GM21717 (cell line): Measurements from ENCODE around the gene DNAI2.
A peak's percentile ranks its signal among the peaks of the same experiment; 100 is the strongest.
"Not testable (repeated sequence)": the region's sequence is repeated elsewhere in the genome, so short reads cannot be mapped to it uniquely, and the experiment has no call there.

Experiments
- ATAC-seq: cut with Tn5 transposase; IDR thresholded peaks from one replicate; pipeline ENCODE4 v1.9.1; 2021; ENCODE audit warnings: mild to moderate bottlenecking, moderate library complexity; ENCODE audit not compliant: unreplicated experiment

The DNAI2 gene

DNA sequence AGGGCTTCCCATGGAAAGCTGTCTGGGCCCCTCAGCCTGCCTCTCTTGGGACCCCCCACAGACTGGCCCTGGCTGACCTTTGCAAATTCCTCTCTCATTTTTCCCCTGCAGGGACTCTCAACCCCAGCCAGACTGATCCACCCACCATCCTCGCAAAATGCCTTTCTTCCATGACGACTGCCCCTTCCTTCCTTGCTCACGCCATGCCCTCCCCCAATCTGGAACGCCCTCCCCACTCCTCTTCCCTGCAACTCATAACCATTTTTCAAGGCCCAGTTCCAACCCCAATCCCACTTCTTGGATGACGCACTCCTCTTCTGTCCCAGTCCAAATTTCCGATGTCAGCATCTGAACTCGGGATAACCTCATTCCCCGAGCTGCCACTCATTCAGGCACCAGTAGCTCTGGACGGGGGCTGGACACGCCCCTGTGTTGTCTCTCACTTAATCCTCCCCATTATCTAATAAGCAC is 1.3 kb upstream of the DNAI2 start:
- ATAC-seq: no peak

- ATAC-seq: no peak
These were observed 791 bp downstream of the DNAI2 start for GRCh38 chr17:74274709-74275340.

GRCh38 chr17:74276051-74276476 is 2.0 kb downstream of the DNAI2 start:
- ATAC-seq: no peak

DNA sequence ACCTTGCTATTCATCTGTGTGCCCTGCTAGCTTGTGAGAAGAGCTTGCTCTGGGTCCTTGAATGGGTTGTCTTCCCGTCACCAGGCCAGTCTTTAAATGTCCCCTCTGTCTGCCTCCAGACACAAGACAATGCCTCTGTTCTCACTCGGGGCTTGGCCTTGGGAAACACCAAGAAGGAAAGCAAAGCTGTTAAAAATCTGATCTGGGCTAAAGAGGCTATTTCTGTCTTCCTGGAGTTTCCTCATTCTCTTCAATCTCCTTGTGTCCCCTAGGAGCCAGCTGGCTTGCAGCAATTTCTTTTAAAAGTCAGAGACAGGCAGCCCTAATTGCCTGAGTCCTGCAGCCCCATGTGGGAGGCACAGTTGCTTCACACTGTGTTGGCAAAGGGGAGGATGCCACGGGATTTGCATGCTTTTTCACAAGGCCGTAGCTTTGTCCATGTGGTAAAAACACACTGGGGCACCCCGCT is 2.5 kb downstream of the DNAI2 start:
- ATAC-seq: no peak

- no peak for ATAC-seq
These were observed 3.9 kb downstream of the DNAI2 start for GRCh38 chr17:74277935-74278334.

DNA sequence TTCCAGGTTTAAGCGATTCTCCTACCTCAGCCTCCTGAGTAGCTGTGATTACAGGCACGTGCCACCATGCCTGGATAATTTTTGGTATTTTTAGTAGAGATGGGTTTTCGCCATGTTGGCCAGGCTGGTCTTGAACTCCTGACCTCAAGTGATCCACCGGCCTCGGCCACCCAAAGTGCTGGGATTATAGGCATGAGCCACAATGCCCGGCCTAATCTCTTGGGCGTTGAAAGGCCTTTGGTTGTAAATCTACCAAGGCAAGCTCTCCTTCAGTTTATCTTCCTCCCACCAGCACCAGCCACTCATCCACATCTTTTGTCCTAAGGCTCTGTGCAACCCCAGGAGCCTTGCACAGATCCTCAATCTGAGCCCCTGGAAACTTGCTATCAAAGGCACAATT is 5.6 kb downstream of the DNAI2 start:
- ATAC-seq: not testable (repeated sequence)

GRCh38 chr17:74280093-74280513 is 6.1 kb downstream of the DNAI2 start:
- peak; percentile 63 for ATAC-seq

DNA sequence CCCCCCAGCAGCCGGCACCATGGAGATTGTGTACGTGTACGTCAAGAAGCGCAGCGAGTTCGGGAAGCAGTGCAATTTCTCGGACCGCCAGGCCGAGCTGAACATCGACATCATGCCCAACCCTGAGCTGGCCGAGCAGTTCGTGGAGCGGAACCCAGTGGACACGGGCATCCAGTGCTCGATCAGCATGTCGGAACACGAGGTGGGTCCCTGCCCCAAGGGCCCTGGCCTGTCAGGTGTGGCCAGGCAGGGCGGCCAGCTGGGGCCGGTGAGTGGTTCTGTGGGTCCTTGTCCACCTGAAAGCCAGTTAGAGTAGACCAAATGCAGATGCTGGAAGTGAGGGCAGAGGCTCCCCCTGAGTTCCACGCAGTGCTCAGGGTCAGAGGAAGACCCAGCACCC is 7.8 kb downstream of the DNAI2 start:
- no peak for ATAC-seq

DNA sequence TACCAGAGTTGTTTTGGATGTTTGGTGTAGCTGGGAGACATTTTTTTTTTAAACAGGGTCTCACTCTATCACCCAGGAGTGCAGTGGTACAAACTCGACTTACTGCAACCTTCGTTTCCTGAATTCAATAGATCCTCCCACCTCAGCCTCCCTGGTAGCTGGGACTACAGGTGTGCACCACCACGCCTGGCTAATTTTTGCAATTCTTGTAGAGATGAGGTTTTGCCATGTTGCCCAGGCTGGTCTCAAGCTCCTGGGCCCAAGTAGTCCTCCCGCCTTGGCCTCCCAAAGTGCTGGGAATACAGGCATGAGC is 8.2 kb downstream of the DNAI2 start:
- not testable (repeated sequence) for ATAC-seq

GRCh38 chr17:74282587-74283370 is 8.7 kb downstream of the DNAI2 start:
- ATAC-seq: no peak

GRCh38 chr17:74283371-74283673 is 9.3 kb downstream of the DNAI2 start:
- no peak for ATAC-seq

- no peak for ATAC-seq
These were observed 13.1 kb downstream of the DNAI2 start for GRCh38 chr17:74287031-74287602.

DNA sequence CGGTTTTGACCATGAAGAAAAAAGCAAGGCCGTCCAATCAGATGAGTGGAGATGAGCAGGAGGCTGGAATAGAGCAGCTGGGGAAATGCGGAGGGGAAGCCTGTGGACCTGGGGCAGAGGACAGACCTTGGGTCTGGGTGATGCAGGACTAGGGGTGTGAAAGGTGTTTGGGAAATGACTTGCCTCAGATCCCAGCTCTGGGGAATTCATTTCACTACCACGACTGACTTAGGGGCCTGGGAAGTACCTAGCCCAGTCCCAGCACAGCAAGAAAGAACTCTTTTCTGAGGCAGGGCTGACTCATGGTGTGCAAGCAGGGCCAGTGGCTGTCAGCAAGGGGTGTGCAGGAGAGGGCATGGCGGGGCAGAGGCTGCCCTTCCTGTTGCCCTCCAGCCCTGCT is 14.8 kb downstream of the DNAI2 start:
- peak; percentile 55 for ATAC-seq

- ATAC-seq: no peak
These were observed 15.7 kb downstream of the DNAI2 start for GRCh38 chr17:74289688-74290087.

DNA sequence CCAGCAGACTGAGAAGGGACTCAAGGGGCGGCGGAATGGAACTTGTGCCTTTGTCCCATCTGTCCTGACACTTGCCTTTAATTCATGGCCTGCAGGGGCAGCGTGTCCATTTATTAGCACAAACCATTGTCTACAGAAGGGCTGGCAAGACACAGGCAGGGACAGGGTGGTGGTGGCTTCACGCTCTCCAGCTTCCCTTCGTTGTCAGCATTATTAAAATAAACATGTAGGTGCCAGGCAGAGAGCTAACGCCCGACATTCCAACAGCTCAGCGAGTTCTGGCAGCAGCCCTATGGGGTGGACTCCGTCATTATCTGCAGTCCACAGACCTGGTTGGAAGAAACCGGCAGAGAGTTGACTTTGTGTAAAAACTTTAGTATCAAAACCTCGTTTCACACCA is 16.3 kb downstream of the DNAI2 start:
- ATAC-seq: no peak

GRCh38 chr17:74292495-74292894 is 18.5 kb downstream of the DNAI2 start:
- no peak for ATAC-seq

DNA sequence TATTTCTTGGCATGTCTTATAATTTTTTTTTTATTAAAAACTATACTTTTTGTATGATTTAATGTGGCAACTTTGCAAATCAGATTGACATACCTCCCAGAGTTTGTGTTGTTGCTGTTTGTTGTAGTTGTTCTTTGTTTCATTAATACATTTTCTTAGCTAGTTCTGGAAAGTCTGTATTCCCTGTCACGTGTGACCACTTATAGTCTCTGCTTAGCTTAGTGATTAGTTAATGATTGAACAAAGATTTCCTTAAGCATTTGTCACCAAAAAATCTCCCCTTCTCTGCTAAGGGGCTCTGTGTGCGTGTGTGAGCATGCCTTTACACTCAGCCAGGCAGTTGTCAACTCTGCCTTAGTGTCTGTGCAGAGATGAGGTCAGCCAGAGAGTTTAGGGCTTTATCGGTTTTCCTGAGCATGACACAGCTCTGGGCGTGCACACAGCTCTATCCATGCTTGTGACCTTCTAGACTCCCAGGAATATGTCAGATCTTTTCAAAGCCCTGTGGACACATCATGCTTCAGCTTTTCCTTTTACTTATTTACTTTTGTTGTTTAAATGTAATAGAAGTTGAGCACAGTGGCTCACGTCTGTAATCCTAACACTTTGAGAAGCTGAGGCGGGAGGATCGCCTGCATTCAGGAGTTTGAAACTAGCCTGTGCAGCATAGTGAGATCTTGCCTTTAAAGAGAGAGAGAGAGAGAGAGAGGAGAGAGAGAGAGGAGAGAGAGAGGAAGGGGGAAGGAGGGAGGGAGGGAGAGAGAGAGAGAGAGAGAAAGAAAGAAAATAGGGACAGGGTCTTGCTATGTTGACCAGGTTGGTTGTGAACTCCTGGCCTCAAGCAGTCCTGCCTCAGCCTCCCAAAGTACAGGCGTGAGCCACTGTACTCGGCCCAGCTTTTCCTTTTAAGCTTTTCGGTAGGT is 21.9 kb downstream of the DNAI2 start:
- ATAC-seq: no peak

- ATAC-seq: no peak
These were observed 22.5 kb downstream of the DNAI2 start for GRCh38 chr17:74296548-74296936.

GRCh38 chr17:74297941-74298340 is 23.9 kb downstream of the DNAI2 start:
- ATAC-seq: no peak

DNA sequence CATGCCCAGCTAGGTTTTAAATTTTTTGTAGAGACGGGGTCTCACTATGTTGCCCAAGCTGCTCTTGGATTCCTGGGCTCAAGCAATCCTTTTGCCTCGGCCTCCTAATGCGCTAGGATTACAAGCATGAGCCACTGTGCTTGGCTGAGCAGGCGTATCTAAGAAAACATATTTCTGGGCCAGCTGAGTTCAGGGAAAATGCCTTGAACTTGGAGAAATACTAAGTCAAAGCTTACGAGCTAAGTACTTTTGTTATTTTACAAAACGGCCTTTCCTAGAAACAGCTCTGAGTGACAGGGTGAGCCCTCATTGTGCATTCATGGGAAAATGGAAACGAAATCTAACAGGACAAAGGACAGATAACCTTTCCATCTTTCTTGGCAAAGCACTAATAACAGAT is 24.7 kb downstream of the DNAI2 start:
- ATAC-seq: no peak
